SIG-M5 treated with dmso at 0.1 percent for 504 hours (cell line): ENCODE data around the gene PDZRN4.

Source experiments
- DNase-seq: peaks from one replicate; lab custom pipeline; 2025; ENCODE audit not compliant: unreplicated experiment; lab: John Stamatoyannopoulos, UW

PDZRN4 gene

DNA sequence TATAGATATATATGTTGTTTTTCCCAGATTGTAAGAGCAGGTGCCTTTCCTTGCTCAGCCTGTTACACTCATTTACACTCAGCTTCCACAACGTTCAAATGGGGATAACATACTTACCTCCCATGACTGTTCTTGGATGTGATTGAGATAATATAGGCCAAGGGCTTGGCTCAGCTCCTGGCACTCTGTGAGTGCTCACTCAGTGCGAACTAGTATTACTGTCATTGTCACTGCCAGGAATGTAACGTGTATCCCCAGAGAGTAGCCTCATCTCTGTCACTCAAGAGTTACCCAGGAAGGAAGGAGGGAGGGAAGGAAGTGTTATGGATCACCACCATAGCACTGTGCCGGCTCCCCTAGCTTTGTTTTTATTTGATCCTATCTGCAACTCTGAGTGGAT lies 307.9 kb downstream of the PDZRN4 start:
- DNase-seq: no peak

DNA sequence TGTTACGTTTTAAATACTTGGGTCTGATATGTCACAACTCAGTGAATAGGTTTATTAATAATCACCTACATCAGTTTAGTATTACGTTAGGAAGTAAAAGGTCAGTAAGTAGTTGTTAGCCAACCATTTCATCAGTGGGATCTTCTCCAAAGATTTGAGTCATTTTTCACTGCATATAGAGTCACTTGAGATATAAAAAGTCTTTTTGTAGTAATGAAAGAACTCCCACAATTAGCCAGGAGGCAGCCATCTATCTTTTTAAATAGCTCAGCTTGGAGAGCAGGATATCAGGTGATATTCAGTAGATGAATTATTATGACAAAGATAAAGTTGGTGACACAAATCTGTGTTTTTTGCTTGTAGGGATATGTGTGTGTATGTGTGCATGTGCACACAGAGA lies 309.3 kb downstream of the PDZRN4 start:
- DNase-seq: no peak

DNA sequence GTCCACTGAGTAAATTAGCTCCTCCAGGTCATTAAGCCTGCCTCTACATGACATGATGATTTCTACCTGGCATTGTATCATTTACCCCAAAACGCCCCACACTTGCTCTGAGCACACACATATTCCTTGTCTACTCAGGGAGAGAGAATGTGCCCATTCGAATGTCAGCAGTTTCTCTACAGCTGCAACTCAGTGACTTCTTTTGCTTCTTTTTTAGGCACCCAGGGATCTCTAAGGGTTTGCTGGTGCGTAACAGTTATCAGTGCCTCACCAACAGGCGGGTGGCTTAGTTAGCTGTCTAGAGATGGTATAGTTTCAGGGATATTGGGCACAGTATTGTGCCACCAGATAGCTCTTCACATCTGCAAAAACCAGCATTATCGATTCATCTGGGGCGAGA lies 316.9 kb downstream of the PDZRN4 start:
- DNase-seq: no peak

DNA sequence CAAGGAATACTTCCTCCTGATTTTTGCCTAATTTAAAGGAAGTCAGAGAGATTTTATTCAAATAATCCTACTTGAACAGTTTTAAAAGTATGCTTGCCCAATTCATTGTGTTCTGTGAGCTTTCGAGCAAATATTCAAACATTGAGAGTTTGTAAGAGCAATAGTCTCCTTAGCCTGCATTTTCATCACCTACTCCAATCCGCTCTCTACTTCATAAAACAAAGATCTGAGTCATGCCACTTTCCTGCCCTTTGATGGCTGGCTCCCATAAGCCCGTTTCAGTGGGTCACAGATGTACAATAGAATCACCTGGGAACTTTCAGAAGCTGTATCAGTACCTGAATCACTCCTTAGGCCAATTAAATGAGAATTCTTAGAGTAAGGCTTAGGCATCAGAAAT lies 319.2 kb downstream of the PDZRN4 start:
- DNase-seq: no peak

DNA sequence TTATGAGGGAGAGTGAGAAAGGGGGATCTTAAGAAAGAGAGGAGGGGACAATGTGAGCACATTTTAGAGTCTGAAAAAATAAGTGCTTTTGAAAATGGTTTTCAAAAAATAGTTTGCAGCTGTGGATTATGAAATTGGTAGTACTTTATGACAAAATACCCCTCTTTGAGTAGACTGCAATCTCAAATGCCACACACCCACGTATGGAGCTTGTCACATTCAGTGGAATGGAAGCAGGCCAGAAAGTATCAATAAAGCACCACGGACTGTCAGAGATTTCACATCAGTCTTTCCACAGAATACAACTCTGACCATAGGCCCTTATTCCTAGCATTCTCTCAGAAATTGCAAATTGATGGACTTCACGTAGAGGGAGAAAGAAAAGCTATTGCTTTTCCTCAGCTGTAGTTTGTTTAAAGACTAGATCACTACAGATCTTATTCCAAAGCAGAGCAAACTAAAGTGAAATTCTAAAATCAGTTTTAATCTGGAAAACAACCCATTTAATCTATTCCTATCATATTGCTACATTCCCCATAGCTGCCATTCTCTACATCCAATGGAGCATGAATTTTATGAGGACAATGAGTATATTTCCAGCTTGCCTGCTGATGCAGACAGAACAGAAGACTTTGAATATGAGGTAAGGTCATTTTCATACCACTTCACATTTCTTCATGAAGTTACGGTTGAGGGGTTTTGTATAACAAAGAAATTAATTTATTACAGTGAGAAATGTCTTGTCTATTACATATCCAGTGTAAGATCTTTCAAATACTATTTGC lies 321.3 kb downstream of the PDZRN4 start:
- no peak for DNase-seq

DNA sequence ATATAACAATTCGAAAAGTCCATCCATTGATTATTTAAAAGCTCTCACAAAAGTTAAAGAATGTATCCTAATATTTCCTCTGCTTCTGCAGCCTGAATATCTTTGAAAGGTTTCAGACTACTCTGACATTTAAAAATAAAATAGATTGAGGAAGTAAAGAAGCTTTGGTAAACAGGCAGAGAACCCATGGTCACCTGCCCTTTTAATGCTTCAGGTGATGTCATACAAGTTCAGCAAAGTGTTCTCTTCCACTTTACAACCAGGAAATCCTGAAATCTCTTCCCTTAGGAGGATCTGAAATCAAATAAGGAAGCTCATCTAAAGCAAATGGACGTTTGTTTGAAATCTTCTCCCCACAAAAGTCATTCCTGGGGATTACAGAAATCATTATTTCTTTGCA lies 322.4 kb downstream of the PDZRN4 start:
- DNase-seq: no peak

DNA sequence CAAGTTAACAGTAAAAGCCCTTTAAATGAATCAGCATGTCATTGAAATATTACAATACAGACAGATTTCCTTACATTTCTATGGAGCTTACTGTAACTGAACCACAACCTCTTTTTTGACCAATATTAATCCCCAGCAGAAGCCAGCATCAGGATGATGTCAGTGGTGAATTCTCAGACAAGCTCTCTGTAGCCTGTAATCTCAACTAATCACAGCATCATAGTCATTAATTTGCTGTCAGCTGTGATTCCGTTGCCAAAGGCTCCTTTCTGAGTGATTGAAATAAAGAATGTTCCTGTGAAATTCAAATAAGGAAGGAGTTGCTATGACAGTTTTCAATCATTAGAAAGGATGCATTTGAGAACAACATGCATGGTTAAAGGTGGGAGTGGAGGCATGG lies 323.1 kb downstream of the PDZRN4 start:
- DNase-seq: no peak

DNA sequence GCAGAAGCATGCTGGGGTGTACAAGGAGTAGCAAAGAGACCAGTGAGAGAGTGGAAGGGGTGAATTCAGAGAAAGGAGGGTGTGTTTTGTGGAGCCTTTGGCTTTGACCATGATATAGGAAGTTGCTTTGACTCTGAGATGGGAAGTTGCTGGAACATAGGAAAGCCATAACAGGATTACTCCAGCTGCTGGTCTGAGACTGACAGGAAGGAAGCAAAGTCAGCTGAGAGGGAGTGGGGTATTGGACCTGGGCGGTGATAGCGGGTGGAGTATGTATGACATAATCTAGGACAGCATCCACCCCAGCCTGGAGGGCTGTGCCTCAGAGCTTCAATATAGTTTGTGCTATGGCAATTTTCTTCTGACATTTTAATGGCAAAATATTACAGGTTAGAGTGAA lies 324.4 kb downstream of the PDZRN4 start:
- DNase-seq: no peak

DNA sequence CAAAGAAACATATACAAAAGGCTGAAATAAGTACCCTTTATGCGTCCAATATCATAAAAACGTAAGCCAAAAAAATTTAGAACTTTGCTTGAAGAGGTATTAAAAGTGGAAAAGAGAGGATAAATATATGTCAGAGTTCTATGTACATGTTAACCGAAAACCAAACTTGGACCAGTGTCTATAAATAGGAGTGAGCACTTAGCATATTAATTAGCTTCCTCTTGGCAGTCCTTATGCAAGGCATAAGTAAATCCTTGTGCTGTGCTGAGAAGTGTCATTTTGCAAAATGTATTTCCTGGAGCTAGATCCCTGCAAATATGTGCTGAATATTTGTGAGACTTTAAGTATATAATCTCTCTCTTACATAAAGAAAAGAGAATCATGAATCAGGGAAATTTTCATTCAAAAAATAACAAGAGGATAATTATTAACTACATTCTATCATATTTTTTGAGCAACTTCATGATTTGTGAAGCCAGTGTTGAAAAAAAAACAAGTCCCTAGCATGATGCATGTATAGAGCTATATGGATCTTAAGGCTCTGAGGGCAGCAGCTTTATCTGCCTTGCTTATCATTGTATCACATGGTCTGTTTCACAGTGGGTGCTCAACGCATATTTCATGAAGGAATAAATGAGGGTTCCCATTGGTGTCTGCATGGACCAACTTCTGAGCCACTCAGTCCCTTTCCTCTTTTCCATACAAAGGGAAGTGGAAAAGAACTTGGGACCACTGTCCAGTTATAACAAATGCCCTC lies 326.1 kb downstream of the PDZRN4 start:
- DNase-seq: no peak

DNA sequence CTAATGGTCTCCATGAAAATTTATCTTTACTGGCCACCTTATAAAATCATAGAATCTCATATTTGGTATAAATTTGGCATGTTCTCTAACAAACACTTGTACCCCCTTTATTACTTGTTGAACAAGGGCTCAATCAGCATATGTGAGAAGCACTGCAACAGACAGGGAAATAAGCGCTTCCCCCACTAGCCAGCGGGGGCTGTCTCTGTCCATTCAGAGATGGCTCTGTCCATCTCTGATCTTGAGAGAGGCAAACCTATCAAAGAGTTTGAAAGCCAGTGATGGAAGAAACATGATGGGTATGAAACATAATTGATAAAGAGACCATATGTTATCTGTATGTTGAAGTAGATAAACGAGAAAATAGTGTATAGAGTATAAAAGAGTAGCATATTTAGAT lies 326.8 kb downstream of the PDZRN4 start:
- no peak for DNase-seq

DNA sequence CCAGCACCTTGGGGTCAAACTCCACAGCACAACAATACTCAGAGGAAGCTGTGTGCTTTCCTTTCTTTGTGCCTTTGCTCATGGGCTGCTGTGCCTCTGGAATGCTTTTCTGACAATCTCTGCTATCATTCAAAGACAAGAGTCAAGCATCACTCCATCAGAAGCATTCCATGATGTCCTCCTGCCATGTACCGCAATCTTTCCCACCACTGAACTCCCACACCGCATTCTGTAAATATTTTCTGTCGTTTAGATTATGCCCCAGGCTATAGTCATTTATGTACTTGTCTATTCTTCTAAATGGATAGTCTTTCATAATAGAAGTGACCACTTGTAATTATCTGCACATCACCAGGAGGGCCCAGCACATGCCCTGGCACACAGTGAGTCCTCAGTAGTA lies 327.8 kb downstream of the PDZRN4 start:
- DNase-seq: no peak

DNA sequence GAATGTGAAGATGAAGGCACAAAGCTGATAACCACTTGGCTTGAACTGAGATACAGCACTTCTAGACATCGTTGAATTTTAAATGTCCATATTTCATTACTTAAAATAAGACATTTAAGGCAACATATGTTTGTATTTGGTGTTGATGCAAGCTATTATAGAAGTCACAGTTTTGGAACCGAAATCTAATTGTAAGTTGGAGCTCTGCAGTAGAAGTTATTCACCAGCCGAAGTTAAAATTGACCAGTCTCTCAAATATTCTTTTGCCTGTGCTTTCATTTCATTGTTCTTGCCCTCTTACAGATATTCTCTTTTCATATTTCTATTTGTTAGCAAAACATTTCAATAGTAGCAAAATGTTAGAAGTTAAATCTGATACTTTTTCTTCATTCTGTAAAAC lies 332.7 kb downstream of the PDZRN4 start:
- DNase-seq: no peak

DNA sequence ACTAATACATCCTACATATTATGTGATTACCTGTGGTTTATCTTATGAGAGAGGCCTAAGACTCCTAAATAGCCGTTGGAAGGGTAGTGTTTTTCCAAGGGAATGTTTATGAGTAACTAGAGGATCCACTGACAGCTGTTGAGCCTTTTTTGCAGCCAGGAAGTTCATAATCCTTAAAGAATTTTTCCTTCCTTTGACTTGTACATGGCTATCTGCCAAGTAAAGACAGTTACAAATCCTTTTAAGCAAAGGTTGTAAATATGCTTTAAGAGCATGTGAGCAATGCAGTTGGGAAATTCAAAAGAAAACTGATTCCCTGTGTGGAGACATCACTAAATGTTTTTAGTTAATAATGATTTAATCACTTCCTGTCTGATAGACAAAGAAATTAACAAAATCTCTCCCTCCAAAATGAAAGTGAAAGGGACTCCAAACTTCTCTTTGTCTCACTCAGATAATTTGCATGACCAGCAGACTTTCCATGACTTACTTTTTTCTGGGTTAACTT lies 333.8 kb downstream of the PDZRN4 start:
- DNase-seq: no peak

DNA sequence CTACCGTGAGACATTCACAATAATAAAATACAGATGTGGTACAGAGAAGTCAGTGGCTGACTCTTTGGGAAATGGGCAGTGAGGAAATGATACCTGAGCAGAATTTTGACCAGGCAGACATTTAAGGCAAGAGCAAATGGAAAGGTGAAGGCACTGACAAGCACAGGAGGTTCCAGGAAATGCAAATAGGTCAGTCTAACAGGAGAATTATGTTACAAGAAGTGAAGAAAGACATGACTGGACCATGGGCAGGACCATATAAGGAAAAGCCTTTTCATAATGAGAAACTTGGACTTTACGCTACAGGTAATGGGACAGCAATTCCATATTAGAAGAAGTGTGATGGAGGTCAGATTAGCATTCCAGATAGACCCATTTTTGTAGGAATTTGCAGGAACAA lies 338.9 kb downstream of the PDZRN4 start:
- DNase-seq: no peak

DNA sequence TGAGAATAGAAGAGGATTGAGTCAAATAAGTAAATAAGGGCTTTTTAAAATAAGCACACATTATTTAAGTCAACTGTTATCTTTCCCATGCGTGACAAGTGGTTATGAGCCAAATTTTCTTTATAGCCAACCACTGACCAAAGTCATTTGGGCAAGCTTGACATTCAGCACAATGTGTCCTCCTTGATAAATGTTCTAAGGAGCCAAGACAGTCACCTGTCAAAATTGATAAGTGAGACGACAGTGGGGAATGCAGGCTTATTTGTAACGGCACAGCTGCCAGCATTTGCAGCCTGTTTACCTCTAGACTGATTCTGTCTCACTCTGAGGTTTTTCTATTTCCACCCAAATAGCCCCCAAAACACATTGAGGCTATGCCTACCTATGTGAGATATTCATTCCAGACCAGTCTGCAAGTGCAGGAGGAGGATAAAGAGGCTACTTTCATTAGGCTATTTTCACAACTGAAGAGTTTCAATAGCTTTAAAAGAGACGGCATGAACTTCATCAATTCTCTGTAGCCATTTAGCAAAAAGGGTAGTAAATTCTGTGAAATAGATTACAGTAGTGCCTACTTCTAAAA lies 339.5 kb downstream of the PDZRN4 start:
- no peak for DNase-seq

DNA sequence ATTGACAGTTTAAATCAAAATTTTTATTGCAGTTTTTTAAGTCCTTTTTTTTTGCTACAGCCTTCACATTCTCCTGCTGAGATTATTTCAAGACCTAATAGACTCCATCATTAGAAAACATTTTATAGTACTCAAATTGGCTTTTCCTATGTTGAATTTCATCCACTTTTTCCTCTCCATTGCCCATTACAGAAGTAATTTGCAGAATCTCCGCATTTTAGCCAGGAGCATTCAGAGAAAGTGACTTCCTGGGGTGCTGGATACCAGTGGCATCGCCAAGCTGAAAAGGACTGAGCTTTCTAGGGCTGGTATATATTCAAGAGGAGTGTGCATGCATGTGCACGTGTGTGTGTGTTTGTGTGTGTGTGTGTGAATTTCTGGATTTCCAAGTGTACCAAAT lies 340.8 kb downstream of the PDZRN4 start:
- no peak for DNase-seq

DNA sequence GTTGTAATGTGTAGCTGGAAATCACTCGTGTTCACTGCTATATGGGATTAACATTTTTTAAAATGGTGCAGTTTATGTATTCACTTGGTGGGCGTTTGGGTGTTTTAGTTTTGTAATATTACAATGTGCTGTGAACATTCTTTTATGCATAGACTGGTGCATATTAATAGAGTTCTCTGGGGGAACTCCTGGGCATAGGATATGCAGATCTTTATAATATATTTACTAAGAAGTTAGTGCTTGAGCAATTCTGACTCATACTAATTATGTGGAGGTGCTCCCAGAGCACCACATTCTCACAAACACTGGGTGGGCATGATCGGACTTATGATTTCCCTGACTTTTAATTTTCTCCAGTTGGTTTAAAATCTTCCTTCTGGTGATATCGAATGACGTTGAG lies 342.3 kb downstream of the PDZRN4 start:
- DNase-seq: no peak

DNA sequence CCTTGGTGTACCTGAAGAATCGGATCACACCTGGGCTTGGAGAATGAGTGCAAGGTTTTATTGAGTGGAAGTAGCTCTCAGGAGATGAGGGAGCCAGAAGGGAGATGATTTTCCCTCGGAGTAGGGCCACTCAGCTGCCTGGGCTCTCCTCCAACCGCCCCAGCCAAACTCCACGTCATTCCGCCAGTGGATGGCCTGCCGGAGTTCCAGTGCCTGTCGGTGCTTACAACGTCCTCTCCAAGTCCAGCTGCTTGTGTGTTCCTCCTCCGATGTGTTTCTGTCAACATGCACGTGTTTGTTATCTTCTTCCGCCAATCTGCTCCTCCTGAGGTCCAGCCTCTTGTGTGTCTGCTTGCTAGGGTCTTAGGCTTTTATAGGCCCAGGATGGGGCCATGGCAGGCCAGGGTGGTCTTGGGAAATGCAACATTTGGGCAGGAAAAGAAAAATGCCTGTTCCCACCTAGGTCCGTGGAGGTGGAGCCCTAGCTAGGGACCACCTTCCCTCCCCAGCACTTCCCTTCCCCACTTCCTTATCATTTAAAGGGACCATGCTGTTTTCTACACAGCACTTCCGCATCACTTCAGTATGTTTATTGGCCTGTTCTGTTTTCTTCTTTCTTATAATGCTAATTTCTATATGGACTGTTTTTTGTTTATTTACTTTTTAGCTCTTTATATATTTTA lies 343.2 kb downstream of the PDZRN4 start:
- DNase-seq: no peak

DNA sequence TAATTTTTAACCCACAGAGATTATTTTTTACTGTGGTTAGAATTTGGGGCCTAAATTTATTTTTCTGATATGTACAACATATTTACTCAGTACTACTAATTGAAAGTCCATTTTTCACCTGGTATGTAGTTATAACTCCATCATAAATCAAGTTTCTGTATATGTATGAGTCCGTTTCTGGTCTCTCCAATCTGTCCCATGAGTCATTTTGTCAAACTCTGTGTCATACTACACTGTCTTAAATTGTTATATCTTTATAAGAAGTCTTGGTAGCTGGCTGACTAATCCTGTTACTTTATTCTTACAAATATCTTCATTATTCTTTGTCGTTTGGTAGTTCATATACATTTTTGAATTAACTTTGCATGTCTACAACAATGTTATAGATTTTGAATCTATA lies 344.0 kb downstream of the PDZRN4 start:
- DNase-seq: no peak

DNA sequence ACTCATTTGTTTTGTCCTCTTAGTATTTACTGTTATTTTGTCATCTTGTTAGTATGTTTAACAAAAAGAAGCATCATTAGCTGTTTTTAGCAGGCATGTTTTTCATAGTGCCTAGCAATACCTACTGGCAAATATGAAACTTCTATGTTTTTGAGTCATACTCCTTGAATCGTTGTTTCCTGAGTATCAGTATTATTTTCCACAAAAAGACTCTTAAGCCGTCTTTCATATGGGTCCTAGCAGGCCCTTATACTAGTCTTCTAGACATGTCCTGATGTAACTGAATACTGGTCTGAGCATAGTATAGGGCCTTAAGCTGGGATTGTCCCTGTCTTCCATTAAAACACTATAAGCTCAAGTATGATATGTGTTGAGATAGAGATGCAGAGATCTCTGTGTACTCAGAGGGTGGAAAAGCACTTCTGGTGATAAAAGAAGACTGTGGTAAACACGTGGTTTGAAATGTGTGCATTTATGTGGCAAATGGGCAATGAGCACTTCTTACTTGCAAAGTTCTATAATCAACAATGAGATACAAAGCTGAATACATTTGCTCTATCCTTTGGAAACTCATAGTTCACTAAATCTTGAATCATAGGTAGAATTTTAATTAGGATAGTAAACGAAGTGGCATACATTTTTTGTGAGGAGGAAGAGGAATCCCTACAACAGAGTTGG lies 348.8 kb downstream of the PDZRN4 start:
- DNase-seq: no peak

DNA sequence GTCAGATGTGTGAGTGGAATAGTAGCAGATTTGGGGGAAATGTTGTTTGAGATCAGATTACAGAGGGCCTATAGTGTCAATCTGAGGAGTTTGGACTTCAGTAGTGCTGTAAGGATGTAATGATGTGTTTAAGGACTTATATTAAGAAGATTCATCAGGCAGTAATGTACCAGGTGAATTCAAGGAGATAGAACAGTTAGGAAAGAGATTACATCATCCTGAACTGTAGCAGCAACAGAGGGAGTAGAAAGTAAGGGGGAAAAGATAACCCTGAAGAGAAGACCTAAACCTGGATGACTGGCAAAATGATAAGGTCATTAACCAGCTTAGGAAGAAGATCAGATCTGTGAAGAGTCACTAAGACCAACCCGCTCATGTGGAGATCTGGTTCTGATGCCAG lies 349.4 kb downstream of the PDZRN4 start:
- DNase-seq: no peak
